ENCODE data around the gene TNIK. TPM values are rescaled to one million over a fixed set of nuclear protein-coding genes. Genes with fewer than 3 reads are reported as not detected.

TNIK gene
- total and polyA plus RNA-seq, 2 experiments from 2014 or later, result 14.6 to 34.3 TPM

- ATAC-seq, result no peak
- H3K4me3 ChIP-seq, result no peak overlapping the region
Observed at GRCh38 chr3:171169443-171169842, 290.8 kb downstream of the TNIK start.

More at GRCh38 chr3:171169443-171169842, 290.8 kb downstream of the TNIK start:
- Histone ChIP-seq H3F3A (replicated peaks; ENCODE audit: low read depth) (no peaks in the 10 kb centered on the region), H3K9me2 (ENCODE audit: insufficient read depth) (no peaks in the 10 kb centered on the region), H3K27me3 (ENCODE audit: insufficient read depth) (no peaks in the 10 kb centered on the region), H3K79me2 (replicated peaks; ENCODE audit: insufficient read depth) (no peaks in the 10 kb centered on the region), H4K20me1 (replicated peaks; ENCODE audit: insufficient read depth) (no peaks in the 10 kb centered on the region), H2AFZ (no peak overlapping the region), H3K36me3 (ENCODE audit: insufficient read depth) (no peaks in the 10 kb centered on the region), H3K4me2 (no peak overlapping the region), H3K27ac (ENCODE audit: low read depth) (no peak overlapping the region), H3K4me1 (ENCODE audit: insufficient read depth) (peaks cover 18% of the 10 kb centered on the region)
- DNase-seq (ENCODE audit: low spot score), result no peak
- no peak overlapping the region for H3K4me3 Mint-ChIP-seq
- H3K27ac Mint-ChIP-seq, result no peak overlapping the region
- peaks cover 31% of the 10 kb centered on the region for H3K4me1 Mint-ChIP-seq
- peaks cover 1% of the 10 kb centered on the region for H3K27me3 Mint-ChIP-seq (ENCODE audit: insufficient read depth, low read depth, poor library complexity)
- TF ChIP-seq STAT1 (IDR thresholded peaks at IDR 0.05; ENCODE audit: unreplicated experiment) (no peak), ETS1 (IDR thresholded peaks at IDR 0.05) (no peak), EZH2 (IDR thresholded peaks at IDR 0.05; ENCODE audit: low read depth, unreplicated experiment) (no peak), POLR2AphosphoS5 (IDR thresholded peaks at IDR 0.05; ENCODE audit: low read depth) (no peak), CREB1 (CRISPR knock-in tag; IDR thresholded peaks at IDR 0.05; ENCODE audit: low read depth) (no peak), JUNB (IDR thresholded peaks at IDR 0.05; ENCODE audit: unreplicated experiment) (no peak), EZH2phosphoT487 (IDR thresholded peaks at IDR 0.05; ENCODE audit: unreplicated experiment) (no peak), ZNF331 (CRISPR knock-in tag; IDR thresholded peaks at IDR 0.05; ENCODE audit: low read depth) (no peak), NANOG (IDR thresholded peaks at IDR 0.05; ENCODE audit: borderline replicate concordance) (no peak), ZNF114 (CRISPR knock-in tag; IDR thresholded peaks at IDR 0.05) (no peak)
- TF ChIP-seq, protein P1, sequence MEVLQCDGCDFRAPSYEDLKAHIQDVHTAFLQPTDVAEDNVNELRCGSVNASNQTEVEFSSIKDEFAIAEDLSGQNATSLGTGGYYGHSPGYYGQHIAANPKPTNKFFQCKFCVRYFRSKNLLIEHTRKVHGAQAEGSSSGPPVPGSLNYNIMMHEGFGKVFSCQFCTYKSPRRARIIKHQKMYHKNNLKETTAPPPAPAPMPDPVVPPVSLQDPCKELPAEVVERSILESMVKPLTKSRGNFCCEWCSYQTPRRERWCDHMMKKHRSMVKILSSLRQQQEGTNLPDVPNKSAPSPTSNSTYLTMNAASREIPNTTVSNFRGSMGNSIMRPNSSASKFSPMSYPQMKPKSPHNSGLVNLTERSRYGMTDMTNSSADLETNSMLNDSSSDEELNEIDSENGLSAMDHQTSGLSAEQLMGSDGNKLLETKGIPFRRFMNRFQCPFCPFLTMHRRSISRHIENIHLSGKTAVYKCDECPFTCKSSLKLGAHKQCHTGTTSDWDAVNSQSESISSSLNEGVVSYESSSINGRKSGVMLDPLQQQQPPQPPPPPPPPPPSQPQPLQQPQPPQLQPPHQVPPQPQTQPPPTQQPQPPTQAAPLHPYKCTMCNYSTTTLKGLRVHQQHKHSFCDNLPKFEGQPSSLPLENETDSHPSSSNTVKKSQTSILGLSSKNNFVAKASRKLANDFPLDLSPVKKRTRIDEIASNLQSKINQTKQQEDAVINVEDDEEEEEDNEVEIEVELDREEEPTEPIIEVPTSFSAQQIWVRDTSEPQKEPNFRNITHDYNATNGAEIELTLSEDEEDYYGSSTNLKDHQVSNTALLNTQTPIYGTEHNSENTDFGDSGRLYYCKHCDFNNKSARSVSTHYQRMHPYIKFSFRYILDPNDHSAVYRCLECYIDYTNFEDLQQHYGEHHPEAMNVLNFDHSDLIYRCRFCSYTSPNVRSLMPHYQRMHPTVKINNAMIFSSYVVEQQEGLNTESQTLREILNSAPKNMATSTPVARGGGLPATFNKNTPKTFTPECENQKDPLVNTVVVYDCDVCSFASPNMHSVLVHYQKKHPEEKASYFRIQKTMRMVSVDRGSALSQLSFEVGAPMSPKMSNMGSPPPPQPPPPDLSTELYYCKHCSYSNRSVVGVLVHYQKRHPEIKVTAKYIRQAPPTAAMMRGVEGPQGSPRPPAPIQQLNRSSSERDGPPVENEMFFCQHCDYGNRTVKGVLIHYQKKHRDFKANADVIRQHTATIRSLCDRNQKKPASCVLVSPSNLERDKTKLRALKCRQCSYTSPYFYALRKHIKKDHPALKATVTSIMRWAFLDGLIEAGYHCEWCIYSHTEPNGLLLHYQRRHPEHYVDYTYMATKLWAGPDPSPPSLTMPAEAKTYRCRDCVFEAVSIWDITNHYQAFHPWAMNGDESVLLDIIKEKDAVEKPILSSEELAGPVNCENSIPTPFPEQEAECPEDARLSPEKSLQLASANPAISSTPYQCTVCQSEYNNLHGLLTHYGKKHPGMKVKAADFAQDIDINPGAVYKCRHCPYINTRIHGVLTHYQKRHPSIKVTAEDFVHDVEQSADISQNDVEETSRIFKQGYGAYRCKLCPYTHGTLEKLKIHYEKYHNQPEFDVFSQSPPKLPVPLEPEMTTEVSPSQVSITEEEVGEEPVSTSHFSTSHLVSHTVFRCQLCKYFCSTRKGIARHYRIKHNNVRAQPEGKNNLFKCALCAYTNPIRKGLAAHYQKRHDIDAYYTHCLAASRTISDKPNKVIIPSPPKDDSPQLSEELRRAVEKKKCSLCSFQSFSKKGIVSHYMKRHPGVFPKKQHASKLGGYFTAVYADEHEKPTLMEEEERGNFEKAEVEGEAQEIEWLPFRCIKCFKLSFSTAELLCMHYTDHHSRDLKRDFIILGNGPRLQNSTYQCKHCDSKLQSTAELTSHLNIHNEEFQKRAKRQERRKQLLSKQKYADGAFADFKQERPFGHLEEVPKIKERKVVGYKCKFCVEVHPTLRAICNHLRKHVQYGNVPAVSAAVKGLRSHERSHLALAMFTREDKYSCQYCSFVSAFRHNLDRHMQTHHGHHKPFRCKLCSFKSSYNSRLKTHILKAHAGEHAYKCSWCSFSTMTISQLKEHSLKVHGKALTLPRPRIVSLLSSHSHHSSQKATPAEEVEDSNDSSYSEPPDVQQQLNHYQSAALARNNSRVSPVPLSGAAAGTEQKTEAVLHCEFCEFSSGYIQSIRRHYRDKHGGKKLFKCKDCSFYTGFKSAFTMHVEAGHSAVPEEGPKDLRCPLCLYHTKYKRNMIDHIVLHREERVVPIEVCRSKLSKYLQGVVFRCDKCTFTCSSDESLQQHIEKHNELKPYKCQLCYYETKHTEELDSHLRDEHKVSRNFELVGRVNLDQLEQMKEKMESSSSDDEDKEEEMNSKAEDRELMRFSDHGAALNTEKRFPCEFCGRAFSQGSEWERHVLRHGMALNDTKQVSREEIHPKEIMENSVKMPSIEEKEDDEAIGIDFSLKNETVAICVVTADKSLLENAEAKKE (CRISPR knock-in tag; IDR thresholded peaks at IDR 0.05), result no peak
- TF ChIP-seq, protein P2, sequence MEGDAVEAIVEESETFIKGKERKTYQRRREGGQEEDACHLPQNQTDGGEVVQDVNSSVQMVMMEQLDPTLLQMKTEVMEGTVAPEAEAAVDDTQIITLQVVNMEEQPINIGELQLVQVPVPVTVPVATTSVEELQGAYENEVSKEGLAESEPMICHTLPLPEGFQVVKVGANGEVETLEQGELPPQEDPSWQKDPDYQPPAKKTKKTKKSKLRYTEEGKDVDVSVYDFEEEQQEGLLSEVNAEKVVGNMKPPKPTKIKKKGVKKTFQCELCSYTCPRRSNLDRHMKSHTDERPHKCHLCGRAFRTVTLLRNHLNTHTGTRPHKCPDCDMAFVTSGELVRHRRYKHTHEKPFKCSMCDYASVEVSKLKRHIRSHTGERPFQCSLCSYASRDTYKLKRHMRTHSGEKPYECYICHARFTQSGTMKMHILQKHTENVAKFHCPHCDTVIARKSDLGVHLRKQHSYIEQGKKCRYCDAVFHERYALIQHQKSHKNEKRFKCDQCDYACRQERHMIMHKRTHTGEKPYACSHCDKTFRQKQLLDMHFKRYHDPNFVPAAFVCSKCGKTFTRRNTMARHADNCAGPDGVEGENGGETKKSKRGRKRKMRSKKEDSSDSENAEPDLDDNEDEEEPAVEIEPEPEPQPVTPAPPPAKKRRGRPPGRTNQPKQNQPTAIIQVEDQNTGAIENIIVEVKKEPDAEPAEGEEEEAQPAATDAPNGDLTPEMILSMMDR (conservative IDR thresholded peaks at IDR 0.05; ENCODE audit: low read depth in 2 of 2), result no peak
- TF ChIP-seq, protein P3, sequence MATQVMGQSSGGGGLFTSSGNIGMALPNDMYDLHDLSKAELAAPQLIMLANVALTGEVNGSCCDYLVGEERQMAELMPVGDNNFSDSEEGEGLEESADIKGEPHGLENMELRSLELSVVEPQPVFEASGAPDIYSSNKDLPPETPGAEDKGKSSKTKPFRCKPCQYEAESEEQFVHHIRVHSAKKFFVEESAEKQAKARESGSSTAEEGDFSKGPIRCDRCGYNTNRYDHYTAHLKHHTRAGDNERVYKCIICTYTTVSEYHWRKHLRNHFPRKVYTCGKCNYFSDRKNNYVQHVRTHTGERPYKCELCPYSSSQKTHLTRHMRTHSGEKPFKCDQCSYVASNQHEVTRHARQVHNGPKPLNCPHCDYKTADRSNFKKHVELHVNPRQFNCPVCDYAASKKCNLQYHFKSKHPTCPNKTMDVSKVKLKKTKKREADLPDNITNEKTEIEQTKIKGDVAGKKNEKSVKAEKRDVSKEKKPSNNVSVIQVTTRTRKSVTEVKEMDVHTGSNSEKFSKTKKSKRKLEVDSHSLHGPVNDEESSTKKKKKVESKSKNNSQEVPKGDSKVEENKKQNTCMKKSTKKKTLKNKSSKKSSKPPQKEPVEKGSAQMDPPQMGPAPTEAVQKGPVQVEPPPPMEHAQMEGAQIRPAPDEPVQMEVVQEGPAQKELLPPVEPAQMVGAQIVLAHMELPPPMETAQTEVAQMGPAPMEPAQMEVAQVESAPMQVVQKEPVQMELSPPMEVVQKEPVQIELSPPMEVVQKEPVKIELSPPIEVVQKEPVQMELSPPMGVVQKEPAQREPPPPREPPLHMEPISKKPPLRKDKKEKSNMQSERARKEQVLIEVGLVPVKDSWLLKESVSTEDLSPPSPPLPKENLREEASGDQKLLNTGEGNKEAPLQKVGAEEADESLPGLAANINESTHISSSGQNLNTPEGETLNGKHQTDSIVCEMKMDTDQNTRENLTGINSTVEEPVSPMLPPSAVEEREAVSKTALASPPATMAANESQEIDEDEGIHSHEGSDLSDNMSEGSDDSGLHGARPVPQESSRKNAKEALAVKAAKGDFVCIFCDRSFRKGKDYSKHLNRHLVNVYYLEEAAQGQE (IDR thresholded peaks at IDR 0.05; ENCODE audit: unreplicated experiment), result no peak
- H3K36me3 Mint-ChIP-seq (ENCODE audit: low read depth), result peaks cover 32% of the 10 kb centered on the region
- H3K9me3 Mint-ChIP-seq, result no peaks in the 10 kb centered on the region; the same call in 1 of the 3 replicates
